ENCODE data around the gene CD320.

CD320 gene

DNA sequence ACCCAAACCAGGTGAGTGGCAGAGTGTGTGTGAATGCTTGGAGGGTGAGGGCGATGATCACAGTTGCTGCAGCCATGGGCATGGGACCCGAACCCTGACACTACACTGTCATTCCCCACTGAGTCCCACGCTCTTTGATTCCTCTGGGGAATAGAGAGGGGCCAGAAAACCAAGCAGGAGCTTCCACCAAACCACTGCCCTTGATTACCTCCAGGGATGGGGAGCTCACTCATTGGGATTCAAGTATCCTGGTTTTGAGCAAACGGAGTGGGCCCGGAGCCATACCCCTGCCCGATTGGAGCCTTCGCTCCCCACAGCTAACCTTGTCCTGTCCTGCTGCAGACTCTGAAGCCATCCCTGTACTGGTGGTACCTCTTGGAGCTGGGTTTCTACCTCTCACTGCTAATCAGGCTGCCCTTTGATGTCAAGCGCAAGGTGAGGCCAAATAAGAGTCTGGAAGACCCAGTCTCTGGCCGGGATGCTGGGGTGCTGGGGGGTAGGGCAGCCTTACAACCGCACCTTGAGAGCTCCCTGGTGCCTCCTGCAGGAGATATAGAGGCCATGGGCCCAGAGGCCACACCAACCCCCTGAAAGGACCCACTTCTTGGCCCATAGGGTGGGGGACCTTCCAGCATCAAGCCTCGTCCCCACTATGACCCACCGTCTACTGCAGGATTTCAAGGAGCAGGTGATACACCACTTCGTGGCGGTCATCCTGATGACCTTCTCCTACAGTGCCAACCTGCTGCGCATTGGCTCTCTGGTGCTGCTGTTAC lies 51.7 kb downstream of the CD320 start:
- H3K4me3 ChIP-seq (ENCODE audit: low read depth, low read length) = no peak overlapping the region
- no peak for TF ChIP-seq CTCF (IDR thresholded peaks at IDR 0.05; ENCODE audit: insufficient read depth, low read depth, low read length, missing control alignments)

DNA sequence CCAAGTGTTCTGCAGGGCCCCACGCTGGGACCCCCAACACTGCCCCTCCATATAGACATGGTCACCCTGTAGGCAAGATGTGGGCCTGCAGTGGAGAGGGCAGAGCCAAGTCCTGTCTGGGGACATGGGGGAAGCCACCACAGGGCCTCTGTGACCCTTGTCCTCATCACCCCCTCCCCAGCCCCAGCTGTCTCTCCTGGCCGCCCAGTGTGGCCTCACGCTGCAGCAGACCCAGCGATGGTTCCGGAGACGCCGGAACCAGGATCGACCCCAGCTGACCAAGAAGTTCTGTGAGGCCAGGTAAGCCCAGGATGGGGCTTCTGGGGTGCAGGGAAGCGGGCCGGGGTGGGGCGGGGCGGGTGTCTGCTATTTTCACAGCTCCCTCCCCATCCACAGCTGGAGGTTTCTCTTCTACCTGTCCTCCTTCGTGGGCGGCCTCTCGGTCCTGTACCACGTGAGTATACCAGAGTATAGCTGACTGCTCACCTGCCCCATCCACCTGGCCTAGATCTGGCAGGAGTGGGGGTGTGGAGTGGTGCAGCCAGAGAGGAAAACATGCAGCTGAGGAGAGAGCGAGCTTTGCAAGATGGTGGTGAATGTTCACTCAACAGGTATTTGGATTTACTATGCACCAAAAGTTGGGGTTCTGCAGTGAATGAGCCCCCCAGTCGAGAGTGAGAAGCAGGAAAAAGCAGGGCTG lies 52.6 kb downstream of the CD320 start:
- no peak for TF ChIP-seq CTCF (IDR thresholded peaks at IDR 0.05; ENCODE audit: insufficient read depth, low read depth, low read length, missing control alignments)
- no peak for DNase-seq (ENCODE audit: low read depth)
- H3K4me3 ChIP-seq (ENCODE audit: low read depth, low read length) = no peak overlapping the region

More for the DNA sequence above, 51.7 kb downstream of the CD320 start:
- no peak for DNase-seq (ENCODE audit: low read depth)

- H3K4me3 ChIP-seq (ENCODE audit: low read depth, low read length) = no peak overlapping the region
- no peak for DNase-seq (ENCODE audit: low read depth)
- TF ChIP-seq CTCF (IDR thresholded peaks at IDR 0.05; ENCODE audit: insufficient read depth, low read depth, low read length, missing control alignments) = no peak
Measured at GRCh38 chr19:8254286-8255001, 53.7 kb downstream of the CD320 start.

DNA sequence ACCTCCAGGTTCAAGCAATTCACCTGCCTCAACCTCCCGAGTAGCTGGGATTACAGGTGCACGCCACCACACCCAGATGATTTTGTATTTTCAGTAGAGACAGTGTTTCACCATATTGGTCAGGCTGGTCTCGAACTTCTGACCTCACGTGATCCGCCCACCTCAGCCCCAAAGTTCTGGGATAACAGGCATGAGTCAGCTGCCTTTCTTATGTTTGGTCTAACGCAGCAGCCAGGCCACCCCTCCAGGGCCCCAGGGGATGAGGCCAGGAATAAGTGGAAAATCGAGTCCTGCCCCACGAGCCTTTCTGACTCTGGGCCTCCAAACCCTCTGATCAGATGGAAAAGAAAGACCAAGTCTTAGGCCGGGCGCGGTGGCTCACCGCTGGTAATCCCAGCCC lies 54.5 kb downstream of the CD320 start:
- no peak overlapping the region for H3K4me3 ChIP-seq (ENCODE audit: low read depth, low read length)
- no peak for TF ChIP-seq CTCF (IDR thresholded peaks at IDR 0.05; ENCODE audit: insufficient read depth, low read depth, low read length, missing control alignments)
- no peak for DNase-seq (ENCODE audit: low read depth)

GRCh38 chr19:8252922-8253589 lies 55.1 kb downstream of the CD320 start:
- TF ChIP-seq CTCF (IDR thresholded peaks at IDR 0.05; ENCODE audit: insufficient read depth, low read depth, low read length, missing control alignments) = peak; percentile 89
- DNase-seq (ENCODE audit: low read depth) = peak; percentile 85
- H3K4me3 ChIP-seq (ENCODE audit: low read depth, low read length) = no peak overlapping the region

All from GM12865 (cell line).